GM12878 (cell line): ENCODE results near the gene SOCS4.

ENCODE experiments used
- CREB1 ChIP-seq: IDR thresholded peaks from 2 replicates; pipeline ENCODE4 v1.6.1; 2012; ENCODE audit warnings: low read depth, mild to moderate bottlenecking, inconsistent platforms
- ETV6 ChIP-seq, 2 experiments: fragments of 450-650 bp in 1 of 2; IDR thresholded peaks in 1 of 2; conservative IDR thresholded peaks in 1 of 2; 2 replicates each; pipeline ENCODE4 v1.6.1; 2014; ENCODE audit warnings: antibody characterized with exemption in 1 of 2, borderline replicate concordance in 1 of 2, low read depth in 1 of 2, mild to moderate bottlenecking in 1 of 2, moderate library complexity in 1 of 2
- EZH2 ChIP-seq: IDR thresholded peaks from 2 replicates; pipeline ENCODE4 v1.6.1; 2012; ENCODE audit warnings: low read depth, mild to moderate bottlenecking, control low read depth, inconsistent platforms, low read length, borderline replicate concordance; ENCODE audit not compliant: control insufficient read depth
- FOXM1 ChIP-seq: IDR thresholded peaks from 2 replicates; pipeline ENCODE4 v1.6.1; 2012; ENCODE audit warnings: low read depth, mild to moderate bottlenecking, inconsistent platforms, low read length, moderate library complexity
- MXI1 ChIP-seq: fragments of 150-350 bp; IDR thresholded peaks from 2 replicates; pipeline ENCODE4 v1.6.1; 2011; ENCODE audit warnings: low read depth, mild to moderate bottlenecking, inconsistent platforms, low read length, improper control_type of control experiment
- NFYA ChIP-seq: IDR thresholded peaks from 2 replicates; pipeline ENCODE4 v1.6.1; 2011; ENCODE audit warnings: low read depth, mild to moderate bottlenecking, low read length, improper control_type of control experiment, borderline replicate concordance
- POLR2A ChIP-seq: IDR thresholded peaks from 2 replicates; pipeline ENCODE4 v1.6.1; 2011; ENCODE audit warnings: low read depth, mild to moderate bottlenecking, low read length
- SUZ12 ChIP-seq: fragments of 200-600 bp; sonication (generic); IDR thresholded peaks from one replicate; pipeline ENCODE4 v1.6.1; 2018; ENCODE audit warnings: antibody characterized with exemption, mild to moderate bottlenecking; ENCODE audit not compliant: unreplicated experiment
- ZNF274 ChIP-seq: IDR thresholded peaks from one replicate; pipeline ENCODE4 v1.8.0; 2011; ENCODE audit not compliant: insufficient read length, insufficient read depth
- TF ChIP-seq, protein P1 (sequence below), 3 experiments: IDR thresholded peaks in 2 of 3; conservative IDR thresholded peaks in 1 of 3; 2 replicates each; pipeline ENCODE4 v1.5.1; 2011; ENCODE audit warnings: low read depth in 3 of 3, low read length in 3 of 3, mild to moderate bottlenecking in 3 of 3, control low read depth in 2 of 3, moderate library complexity in 2 of 3, inconsistent platforms in 1 of 3, mixed read lengths in 1 of 3; ENCODE audit not compliant: control insufficient read depth in 2 of 3, insufficient read depth in 1 of 3; ENCODE audit errors: extremely low read depth in 1 of 3
- TF ChIP-seq, protein P2 (sequence below): fragments of 450-650 bp; IDR thresholded peaks from 2 replicates; pipeline ENCODE4 v1.6.1; 2017; ENCODE audit warnings: mild to moderate bottlenecking, moderate library complexity

DNA sequence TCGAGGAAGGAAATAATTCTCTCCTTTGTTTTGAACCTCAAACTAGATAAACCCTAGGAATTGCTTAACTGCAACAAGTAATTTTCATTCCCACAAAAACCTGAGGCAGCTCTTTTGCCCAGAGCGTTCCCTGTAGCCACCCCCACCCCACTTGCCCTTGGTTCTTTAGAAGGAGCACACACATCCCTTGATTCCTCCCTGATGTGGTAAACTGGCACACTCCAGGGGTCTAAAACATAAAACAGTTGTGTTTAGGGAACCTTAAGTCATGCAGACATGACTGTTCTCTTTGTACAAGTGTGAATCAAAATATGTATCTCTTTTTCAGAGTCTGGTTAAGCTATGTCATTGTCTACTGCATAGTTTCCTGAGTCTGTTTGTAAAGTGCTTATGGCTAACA lies 38.4 kb downstream of the SOCS4 start:
- TF ChIP-seq POLR2A (no peak), MXI1 (no peak), SUZ12 (no peak), CREB1 (no peak), ETV6 (conservative IDR thresholded peaks at IDR 0.05 in 1 of 2, IDR thresholded peaks at IDR 0.05 in 1 of 2; ENCODE audit: borderline replicate concordance in 1 of 2, low read depth in 1 of 2) (no peak), EZH2 (no peak), FOXM1 (no peak), NFYA (no peak), ZNF274 (no peak)
- TF ChIP-seq, protein P1, sequence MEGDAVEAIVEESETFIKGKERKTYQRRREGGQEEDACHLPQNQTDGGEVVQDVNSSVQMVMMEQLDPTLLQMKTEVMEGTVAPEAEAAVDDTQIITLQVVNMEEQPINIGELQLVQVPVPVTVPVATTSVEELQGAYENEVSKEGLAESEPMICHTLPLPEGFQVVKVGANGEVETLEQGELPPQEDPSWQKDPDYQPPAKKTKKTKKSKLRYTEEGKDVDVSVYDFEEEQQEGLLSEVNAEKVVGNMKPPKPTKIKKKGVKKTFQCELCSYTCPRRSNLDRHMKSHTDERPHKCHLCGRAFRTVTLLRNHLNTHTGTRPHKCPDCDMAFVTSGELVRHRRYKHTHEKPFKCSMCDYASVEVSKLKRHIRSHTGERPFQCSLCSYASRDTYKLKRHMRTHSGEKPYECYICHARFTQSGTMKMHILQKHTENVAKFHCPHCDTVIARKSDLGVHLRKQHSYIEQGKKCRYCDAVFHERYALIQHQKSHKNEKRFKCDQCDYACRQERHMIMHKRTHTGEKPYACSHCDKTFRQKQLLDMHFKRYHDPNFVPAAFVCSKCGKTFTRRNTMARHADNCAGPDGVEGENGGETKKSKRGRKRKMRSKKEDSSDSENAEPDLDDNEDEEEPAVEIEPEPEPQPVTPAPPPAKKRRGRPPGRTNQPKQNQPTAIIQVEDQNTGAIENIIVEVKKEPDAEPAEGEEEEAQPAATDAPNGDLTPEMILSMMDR (IDR thresholded peaks at IDR 0.05 in 2 of 3, conservative IDR thresholded peaks at IDR 0.05 in 1 of 3; ENCODE audit: control insufficient read depth in 2 of 3, extremely low read depth in 1 of 3, insufficient read depth in 1 of 3, low read depth in 3 of 3, low read length in 3 of 3): no peak
- TF ChIP-seq, protein P2, sequence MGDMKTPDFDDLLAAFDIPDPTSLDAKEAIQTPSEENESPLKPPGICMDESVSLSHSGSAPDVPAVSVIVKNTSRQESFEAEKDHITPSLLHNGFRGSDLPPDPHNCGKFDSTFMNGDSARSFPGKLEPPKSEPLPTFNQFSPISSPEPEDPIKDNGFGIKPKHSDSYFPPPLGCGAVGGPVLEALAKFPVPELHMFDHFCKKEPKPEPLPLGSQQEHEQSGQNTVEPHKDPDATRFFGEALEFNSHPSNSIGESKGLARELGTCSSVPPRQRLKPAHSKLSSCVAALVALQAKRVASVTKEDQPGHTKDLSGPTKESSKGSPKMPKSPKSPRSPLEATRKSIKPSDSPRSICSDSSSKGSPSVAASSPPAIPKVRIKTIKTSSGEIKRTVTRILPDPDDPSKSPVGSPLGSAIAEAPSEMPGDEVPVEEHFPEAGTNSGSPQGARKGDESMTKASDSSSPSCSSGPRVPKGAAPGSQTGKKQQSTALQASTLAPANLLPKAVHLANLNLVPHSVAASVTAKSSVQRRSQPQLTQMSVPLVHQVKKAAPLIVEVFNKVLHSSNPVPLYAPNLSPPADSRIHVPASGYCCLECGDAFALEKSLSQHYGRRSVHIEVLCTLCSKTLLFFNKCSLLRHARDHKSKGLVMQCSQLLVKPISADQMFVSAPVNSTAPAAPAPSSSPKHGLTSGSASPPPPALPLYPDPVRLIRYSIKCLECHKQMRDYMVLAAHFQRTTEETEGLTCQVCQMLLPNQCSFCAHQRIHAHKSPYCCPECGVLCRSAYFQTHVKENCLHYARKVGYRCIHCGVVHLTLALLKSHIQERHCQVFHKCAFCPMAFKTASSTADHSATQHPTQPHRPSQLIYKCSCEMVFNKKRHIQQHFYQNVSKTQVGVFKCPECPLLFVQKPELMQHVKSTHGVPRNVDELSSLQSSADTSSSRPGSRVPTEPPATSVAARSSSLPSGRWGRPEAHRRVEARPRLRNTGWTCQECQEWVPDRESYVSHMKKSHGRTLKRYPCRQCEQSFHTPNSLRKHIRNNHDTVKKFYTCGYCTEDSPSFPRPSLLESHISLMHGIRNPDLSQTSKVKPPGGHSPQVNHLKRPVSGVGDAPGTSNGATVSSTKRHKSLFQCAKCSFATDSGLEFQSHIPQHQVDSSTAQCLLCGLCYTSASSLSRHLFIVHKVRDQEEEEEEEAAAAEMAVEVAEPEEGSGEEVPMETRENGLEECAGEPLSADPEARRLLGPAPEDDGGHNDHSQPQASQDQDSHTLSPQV: no peak
